K562 (cell line): ENCODE measurements around the gene IRF2BP2. TPM values are rescaled to one million over a fixed set of nuclear protein-coding genes. Genes with fewer than 3 reads are reported as not detected.

Experiments
- ATAC-seq: fragments of 200-7000 bp; cut with Tn5 transposase; 3 replicates; pipeline ENCODE4 v1.9.1; 2020; ENCODE audit warnings: moderate library complexity
- Bru-seq: library from RNA; stranded (reverse); fragments of 400-500 nt; gene quantifications from one replicate; lab custom pipeline; 2021; lab: Mats Ljungman, UMichigan
- BruChase-seq, 2 experiments: library from RNA; stranded (reverse); fragments of 400-500 nt; gene quantifications; one replicate each; lab custom pipeline; 2021; lab: Mats Ljungman, UMichigan
- BruUV-seq: library from RNA; stranded (reverse); fragments of 400-500 nt; replicated peaks from 2 replicates; lab custom pipeline; 2021; lab: Mats Ljungman, UMichigan
- CTCF ChIA-PET: fragments of 300-600 bp; formaldehyde crosslinking; extraction: SDS; loops from one replicate; lab custom pipeline; 2021; ENCODE audit warnings: low intra/inter-chr PET ratio; lab: Yijun Ruan, JAX
- POLR2A ChIA-PET: fragments of 300-600, 350-650 bp; sonication (Branson Sonifier 250); formaldehyde crosslinking; extraction: SDS; loops from one replicate; lab custom pipeline; 2021; ENCODE audit warnings: antibody characterized with exemption, inconsistent platforms; lab: Yijun Ruan, JAX
- DNase-seq, 4 experiments: peaks; one replicate each; pipeline versions ENCODE4 v3.0.0 to v3.0.0-alpha.2; 2011 to 2018; ENCODE audit warnings: low spot score in 3 of 4, mixed read lengths in 3 of 4; ENCODE audit errors: extremely low read depth in 1 of 4
- FAIRE-seq: peaks from 2 replicates; lab custom pipeline; 2011; peaks lifted over from hg19 to GRCh38; lab: Jason Lieb, UNC
- H2AFZ ChIP-seq: 2 replicates; pipeline ENCODE4 v1.6.0; 2011; ENCODE audit warnings: low read depth, low read length, control low read depth, inconsistent platforms
- H3K27ac ChIP-seq: fragments of 200-600 bp; 3 replicates; pipeline ENCODE4 v1.8.0; 2011; ENCODE audit warnings: low read depth, mild to moderate bottlenecking, control low read depth, inconsistent platforms, low read length, moderate library complexity, mixed read lengths; ENCODE audit errors: extremely low read depth
- H3K27me3 ChIP-seq, 2 experiments: fragments of 300-600 bp in 1 of 2; 2 replicates in 1 of 2; 3 replicates in 1 of 2; pipeline versions ENCODE4 v1.6.0 to v1.8.0; 2011; ENCODE audit warnings: inconsistent platforms in 2 of 2, low read length in 2 of 2, mild to moderate bottlenecking in 1 of 2, mixed read lengths in 1 of 2, moderate library complexity in 1 of 2; ENCODE audit not compliant: control insufficient read depth in 2 of 2, insufficient read depth in 2 of 2
- H3K36me3 ChIP-seq: fragments of 300-600 bp; 3 replicates; pipeline ENCODE4 v1.8.0; 2011; ENCODE audit warnings: mild to moderate bottlenecking, low read length, inconsistent platforms; ENCODE audit not compliant: control insufficient read depth, insufficient read depth
- H3K4me1 ChIP-seq, 2 experiments: fragments of 200-600 bp in 1 of 2; replicated peaks in 1 of 2; 2 replicates in 1 of 2; 3 replicates in 1 of 2; pipeline versions ENCODE4 v1.5.1 to v1.8.0; 2011; ENCODE audit warnings: inconsistent platforms in 2 of 2, low read length in 2 of 2, mild to moderate bottlenecking in 1 of 2, mixed read lengths in 1 of 2, moderate library complexity in 1 of 2; ENCODE audit not compliant: control insufficient read depth in 2 of 2, insufficient read depth in 2 of 2
- H3K4me2 ChIP-seq: 2 replicates; pipeline ENCODE4 v1.6.1; 2011; ENCODE audit warnings: low read length, control low read depth, inconsistent platforms, mixed read lengths; ENCODE audit not compliant: insufficient read depth
- H3K4me3 ChIP-seq: fragments of 200-600 bp; sonication (generic), shearing (Covaris generic); 2 replicates; pipeline ENCODE4 v1.5.1; 2016; ENCODE audit warnings: control low read depth, inconsistent platforms
- H3K79me2 ChIP-seq: fragments of 200-600 bp; 3 replicates; pipeline ENCODE4 v1.8.0; 2011; ENCODE audit warnings: low read length, inconsistent platforms; ENCODE audit not compliant: control insufficient read depth, insufficient read depth
- H3K9ac ChIP-seq, 2 experiments: 2 replicates each; pipeline versions ENCODE4 v1.6.0 to v1.6.1; 2011; ENCODE audit warnings: low read depth in 2 of 2, low read length in 2 of 2, control low read depth in 1 of 2, inconsistent platforms in 1 of 2, mild to moderate bottlenecking in 1 of 2, mixed read lengths in 1 of 2; ENCODE audit not compliant: insufficient read depth in 1 of 2
- H3K9me1 ChIP-seq: one replicate; pipeline ENCODE4 v1.6.0; 2011; ENCODE audit warnings: inconsistent platforms, mild to moderate bottlenecking, low read length, moderate library complexity; ENCODE audit not compliant: control insufficient read depth, insufficient read depth
- H3K9me3 ChIP-seq: replicated peaks from 2 replicates; pipeline ENCODE4 v1.5.1; 2011; ENCODE audit warnings: low read depth, low read length, inconsistent platforms; ENCODE audit not compliant: control insufficient read depth, insufficient read depth
- H4K20me1 ChIP-seq: replicated peaks from 2 replicates; pipeline ENCODE4 v1.6.1; 2011; ENCODE audit warnings: low read length, inconsistent platforms, mixed read lengths; ENCODE audit not compliant: control insufficient read depth, insufficient read depth
- CAMTA2 ChIP-seq: fragments of 250-450 bp; sonication (Bioruptor Pico); conservative IDR thresholded peaks from 2 replicates; pipeline ENCODE4 v1.5.1; 2022
- ESRRB ChIP-seq: fragments of 250-450 bp; sonication (Bioruptor Pico); IDR thresholded peaks from 2 replicates; pipeline ENCODE4 v1.5.0; 2020; ENCODE audit warnings: mild to moderate bottlenecking, moderate library complexity, borderline replicate concordance
- NCOA2 ChIP-seq, 2 experiments: fragments of 450-650 bp; IDR thresholded peaks; 2 replicates each; pipeline ENCODE4 v1.6.1; 2018; ENCODE audit warnings: mild to moderate bottlenecking in 2 of 2, moderate library complexity in 1 of 2; ENCODE audit not compliant: partially characterized antibody in 2 of 2
- WGBS: fragments of 100-300 bp; shearing (Covaris generic); methylation state at CpG from one replicate; pipeline ENCODE4 v1.1.6; 2016; ENCODE audit warnings: low coverage, mixed read lengths; ENCODE audit not compliant: insufficient coverage; ENCODE audit errors: missing lambda C conversion rate; 5-methylcytosine and 5-hydroxymethylcytosine counted together
- in situ Hi-C: fragments of 300-500 bp; cut with MboI; formaldehyde crosslinking; loops from 4 replicates; pipeline ENCODE4 v1.15.0; 2018; ENCODE audit warnings: inconsistent platforms, mixed read lengths
- intact Hi-C: fragments of 100-400 bp; cut with micrococcal nuclease; formaldehyde crosslinking; loops from 2 replicates; pipeline ENCODE4 v1.14.2; 2022
- long read RNA-seq, 3 experiments: library from polyadenylated mRNA in 2 of 3; library from RNA in 1 of 3; unstranded in 2 of 3; stranded (forward) in 1 of 3; transcript quantifications; one replicate each; pipeline ENCODE4 v2.0.0, GENCODE V29; 2019 to 2022
- polyA minus RNA-seq, 3 experiments: library from RNA; depleted of rRNA, polyadenylated mRNA; stranded (reverse); fragments of >200 nt; gene quantifications; 2 replicates each; pipeline ENCODE4 v1.2.3, GENCODE V29; 2011
- polyA plus RNA-seq, 8 experiments: library from polyadenylated mRNA; depleted of rRNA in 4 of 8; stranded (reverse) in 5 of 8; unstranded in 3 of 8; fragments of >200 nt; fragmentation: Nextera tagmentation in 2 of 8; fragmentation: Illumina TruSeq in 1 of 8; extraction: Ambion mirVana in 2 of 8; extraction: Trizol in 1 of 8; gene quantifications; 2 replicates each; pipeline versions ENCODE4 v1.2.1 to v1.2.3, GENCODE V29; 2011 to 2014; ENCODE audit warnings: inconsistent platforms in 1 of 8, missing spikeins in 1 of 8
- total RNA-seq, 7 experiments: library from RNA; depleted of rRNA in 6 of 7; stranded (reverse); fragments of >200 nt in 6 of 7; fragmentation: Illumina TruSeq in 2 of 7; extraction: Trizol in 2 of 7; gene quantifications; 2 replicates each; pipeline versions ENCODE4 v1.2.1 to v1.2.3, GENCODE V29; 2011 to 2021; ENCODE audit warnings: low replicate concordance in 1 of 7
- TF ChIP-seq, protein P1 (sequence below), 2 experiments: fragments of 450-650 bp in 1 of 2; sonication (generic) in 1 of 2; formaldehyde crosslinking in 1 of 2; IDR thresholded peaks; 2 replicates each; pipeline versions ENCODE4 v1.7.1 to v1.9.0; 2016 to 2022; ENCODE audit warnings: inconsistent platforms in 1 of 2, mild to moderate bottlenecking in 1 of 2, missing genetic modification reagents in 1 of 2

The IRF2BP2 gene
- 23.6 and 29.2 TPM in 2 replicates for total RNA-seq (2011; cell fraction: chromatin; rRNA removed; ENCODE audit: low replicate concordance)
- 17.0 and 26.0 TPM in 2 replicates for total RNA-seq (2011; cell fraction: nucleolus; rRNA removed)
- total RNA-seq (2011; cell fraction: nucleoplasm; rRNA removed) = 17.2 and 26.8 TPM in 2 replicates
- total RNA-seq (2014; rRNA removed) (24.4 and 38.8 TPM in 2 replicates), total RNA-seq (2014; rRNA removed; fragmentation: Illumina TruSeq; extraction: Trizol) (18.4 and 22.1 TPM in 2 replicates), total RNA-seq (2015; rRNA removed; fragmentation: Illumina TruSeq; extraction: Trizol) (35.3 and 39.1 TPM in 2 replicates), total RNA-seq (2021) (68.4 and 68.6 TPM in 2 replicates), polyA plus RNA-seq (2011; rRNA removed) (7.7 and 18.0 TPM in 2 replicates), polyA plus RNA-seq (2014; fragmentation: Illumina TruSeq; extraction: Trizol) (47.0 and 60.0 TPM in 2 replicates), polyA plus RNA-seq (2014; fragmentation: Nextera tagmentation; extraction: Ambion mirVana) (10 to 100 TPM; 11.4 to 18.2 TPM), polyA plus RNA-seq (2014; rRNA removed) (19.0 and 30.4 TPM in 2 replicates), polyA minus RNA-seq (2011; rRNA and poly(A)+ RNA removed) (10.8 and 16.9 TPM in 2 replicates), Bru-seq, nascent RNA (percentile 98 among the genes with signal in this experiment), BruChase-seq, experiment 1, labeled RNA remaining after a 2-hour chase (percentile 96 among the genes with signal in this experiment), BruChase-seq, experiment 2, labeled RNA remaining after a 6-hour chase (percentile 96 among the genes with signal in this experiment)
- polyA plus RNA-seq (2011; cell fraction: cytosol; rRNA removed) = 12.4 and 22.0 TPM in 2 replicates
- polyA plus RNA-seq (2011; cell fraction: nucleus; rRNA removed) = 73.6 and 97.0 TPM in 2 replicates
- 38.3 and 116 TPM in 2 replicates for polyA plus RNA-seq (2012)
- polyA minus RNA-seq (2011; cell fraction: cytosol; rRNA and poly(A)+ RNA removed) = 43.5 and 61.6 TPM in 2 replicates
- polyA minus RNA-seq (2011; cell fraction: nucleus; rRNA and poly(A)+ RNA removed) = 22.5 and 41.3 TPM in 2 replicates
- long read RNA-seq, experiment 1, full-length matches to known transcripts = 151 of 315 reads
- long read RNA-seq, experiment 1, partial matches to known transcripts = 0 of 315 reads
- long read RNA-seq, experiment 1, other reads (novel, unspliced or antisense) = 164 of 315 reads
- long read RNA-seq, experiment 2, full-length matches to known transcripts = 23 of 67 reads
- long read RNA-seq, experiment 2, partial matches to known transcripts = 0 of 67 reads
- long read RNA-seq, experiment 2, other reads (novel, unspliced or antisense) = 44 of 67 reads
- long read RNA-seq, experiment 3, full-length matches to known transcripts = 8 of 12 reads
- long read RNA-seq, experiment 3, partial matches to known transcripts = 0 of 12 reads
- long read RNA-seq, experiment 3, other reads (novel, unspliced or antisense) = 4 of 12 reads

DNA sequence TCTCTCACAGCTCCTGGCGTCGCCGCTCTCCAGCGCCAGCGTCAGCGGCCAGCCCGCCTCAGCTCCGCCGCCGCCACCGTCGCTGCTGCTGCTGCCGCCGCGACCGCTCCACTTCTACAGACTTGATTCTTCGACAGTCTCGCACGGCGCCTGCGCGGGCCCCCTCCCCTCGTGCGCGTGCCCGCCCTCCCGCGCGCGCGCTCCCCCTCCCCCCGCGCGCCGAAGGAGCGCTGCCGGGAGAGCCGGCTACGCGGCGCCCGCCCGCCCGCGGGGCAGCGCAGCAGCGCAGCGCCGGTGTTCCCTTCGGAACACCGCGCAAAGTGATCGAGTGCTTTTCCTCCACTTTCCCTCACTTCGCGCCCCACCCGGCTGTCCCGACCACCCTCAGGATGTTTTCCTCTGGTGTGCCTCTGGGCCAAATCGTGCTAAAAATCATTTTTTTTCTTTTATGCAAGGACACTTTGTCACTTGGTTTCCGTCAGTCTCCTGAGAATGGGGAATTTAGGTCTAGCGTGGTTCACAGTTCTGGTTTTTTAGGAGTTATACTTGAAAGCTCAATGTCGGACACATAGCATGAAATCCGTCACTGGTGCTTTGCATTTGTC lies at the start of gene IRF2BP2:
Gene IRF2BP2 (minus strand): TSS at position 118 of the 605 bp plus-strand sequence. CDS start 684 bp downstream, outside the sequence.
- peaks cover 22% of the 10 kb centered on the region; the same call in 1 of the 2 replicates for H4K20me1 ChIP-seq
- ATAC-seq (peak; percentile 21), DNase-seq (peak; percentile 94 to 98 (median 98)), FAIRE-seq (no peak)
- WGBS = 3% methylated on average over 31 of the region's 62 CpGs
- no peaks in the 10 kb centered on the region for H3K9me1 ChIP-seq
- CTCF ChIA-PET = interaction anchor here (0.8 to 0.9 kb wide), 2 partner anchors 124 to 365 kb away, joined by 3 to 6 read pairs; no protein-coding TSS in a partner anchor
- H3K4me2 ChIP-seq = peak within 1 kb of the TSS; percentile 94
- intact Hi-C loops (loop anchor here (5.0 kb wide), 2 partner anchors 67 to 362 kb away; no protein-coding TSS in a partner anchor), in situ Hi-C loops (loop anchor here (5.0 to 10.0 kb wide), 2 partner anchors 115 to 267 kb away; no protein-coding TSS in a partner anchor)
- H3K36me3 ChIP-seq = peaks cover 29% of the 10 kb centered on the region
- peak within 1 kb of the TSS; percentile 93 for H2AFZ ChIP-seq
- no peaks in the 10 kb centered on the region for H3K9me3 ChIP-seq
- H3K4me1 ChIP-seq = peaks cover 41 to 49% of the 10 kb centered on the region in 2 experiments
- H3K27ac ChIP-seq = peak within 1 kb of the TSS; percentile 90
- BruUV-seq = no TSS peak
- peak within 1 kb of the TSS; percentile 69 for H3K4me3 ChIP-seq
- POLR2A ChIA-PET = interaction anchor here (0.6 to 6.1 kb wide), 12 partner anchors 9 to 481 kb away, joined by 3 to 42 read pairs (median 4); partner anchors contain the start of gene TARBP1
- H3K27me3 ChIP-seq = no peaks in the 10 kb centered on the region
- H3K79me2 ChIP-seq = peaks cover 42% of the 10 kb centered on the region
- H3K9ac ChIP-seq = peak within 1 kb of the TSS; percentile 93 to 99
- no peak for TF ChIP-seq CAMTA2
- TF ChIP-seq, protein P1, sequence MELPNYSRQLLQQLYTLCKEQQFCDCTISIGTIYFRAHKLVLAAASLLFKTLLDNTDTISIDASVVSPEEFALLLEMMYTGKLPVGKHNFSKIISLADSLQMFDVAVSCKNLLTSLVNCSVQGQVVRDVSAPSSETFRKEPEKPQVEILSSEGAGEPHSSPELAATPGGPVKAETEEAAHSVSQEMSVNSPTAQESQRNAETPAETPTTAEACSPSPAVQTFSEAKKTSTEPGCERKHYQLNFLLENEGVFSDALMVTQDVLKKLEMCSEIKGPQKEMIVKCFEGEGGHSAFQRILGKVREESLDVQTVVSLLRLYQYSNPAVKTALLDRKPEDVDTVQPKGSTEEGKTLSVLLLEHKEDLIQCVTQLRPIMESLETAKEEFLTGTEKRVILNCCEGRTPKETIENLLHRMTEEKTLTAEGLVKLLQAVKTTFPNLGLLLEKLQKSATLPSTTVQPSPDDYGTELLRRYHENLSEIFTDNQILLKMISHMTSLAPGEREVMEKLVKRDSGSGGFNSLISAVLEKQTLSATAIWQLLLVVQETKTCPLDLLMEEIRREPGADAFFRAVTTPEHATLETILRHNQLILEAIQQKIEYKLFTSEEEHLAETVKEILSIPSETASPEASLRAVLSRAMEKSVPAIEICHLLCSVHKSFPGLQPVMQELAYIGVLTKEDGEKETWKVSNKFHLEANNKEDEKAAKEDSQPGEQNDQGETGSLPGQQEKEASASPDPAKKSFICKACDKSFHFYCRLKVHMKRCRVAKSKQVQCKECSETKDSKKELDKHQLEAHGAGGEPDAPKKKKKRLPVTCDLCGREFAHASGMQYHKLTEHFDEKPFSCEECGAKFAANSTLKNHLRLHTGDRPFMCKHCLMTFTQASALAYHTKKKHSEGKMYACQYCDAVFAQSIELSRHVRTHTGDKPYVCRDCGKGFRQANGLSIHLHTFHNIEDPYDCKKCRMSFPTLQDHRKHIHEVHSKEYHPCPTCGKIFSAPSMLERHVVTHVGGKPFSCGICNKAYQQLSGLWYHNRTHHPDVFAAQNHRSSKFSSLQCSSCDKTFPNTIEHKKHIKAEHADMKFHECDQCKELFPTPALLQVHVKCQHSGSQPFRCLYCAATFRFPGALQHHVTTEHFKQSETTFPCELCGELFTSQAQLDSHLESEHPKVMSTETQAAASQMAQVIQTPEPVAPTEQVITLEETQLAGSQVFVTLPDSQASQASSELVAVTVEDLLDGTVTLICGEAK (IDR thresholded peaks at IDR 0.05) = peak; percentile 47; the same call in 1 of the 2 replicates
- TF ChIP-seq, protein P1 (CRISPR knock-in tag; IDR thresholded peaks at IDR 0.05) = no peak
- TF ChIP-seq ESRRB (CRISPR knock-in tag) = no peak
- TF ChIP-seq NCOA2 (IDR thresholded peaks at IDR 0.05; ENCODE audit: partially characterized antibody in 2 of 2) = no peak
